GM21619 (cell line): ENCODE results near the gene INPP4A.

Source experiments
- ATAC-seq: cut with Tn5 transposase; IDR thresholded peaks from one replicate; pipeline ENCODE4 v1.9.1; 2021; ENCODE audit not compliant: unreplicated experiment

INPP4A gene

GRCh38 chr2:98509542-98510321, 65.1 kb downstream of the INPP4A start:
- no peak for ATAC-seq

DNA sequence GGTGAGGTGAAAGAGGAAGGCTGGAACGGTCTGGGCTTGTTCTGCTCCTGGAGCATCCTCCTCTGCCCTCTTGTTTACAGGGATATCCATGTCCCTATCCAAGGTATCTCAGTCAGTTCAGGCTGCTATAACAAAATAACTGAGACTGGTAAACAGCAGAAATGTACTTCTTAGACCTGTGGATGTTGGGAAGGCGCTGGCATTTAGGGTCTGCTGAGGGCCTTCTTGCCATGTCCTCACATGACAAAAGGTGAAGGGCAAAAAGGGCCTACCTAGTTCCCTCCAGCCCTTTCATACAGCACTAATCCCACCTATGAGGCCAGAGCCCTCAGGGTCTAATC, 65.6 kb downstream of the INPP4A start:
- ATAC-seq: no peak

DNA sequence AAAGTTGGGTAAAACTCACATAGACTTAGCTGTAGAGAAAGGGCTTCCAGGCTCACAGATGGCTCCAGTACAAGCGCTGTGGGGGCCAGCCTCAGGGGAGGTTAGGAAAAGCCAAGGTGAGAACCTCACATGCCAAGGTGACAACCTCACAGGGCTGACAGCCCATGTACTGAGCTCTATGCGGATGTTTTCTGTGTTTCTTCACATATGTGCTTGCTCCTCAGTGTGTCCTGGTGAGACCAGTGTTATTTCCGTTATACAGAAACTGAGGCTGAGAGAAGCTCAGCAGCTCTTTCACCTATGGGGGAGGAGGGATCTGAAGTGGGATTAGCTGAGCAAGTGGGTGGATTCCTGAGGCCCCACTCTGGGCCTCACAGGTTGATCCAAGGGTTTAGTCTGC, 67.3 kb downstream of the INPP4A start:
- ATAC-seq: no peak

GRCh38 chr2:98512699-98513098, 68.0 kb downstream of the INPP4A start:
- no peak for ATAC-seq

DNA sequence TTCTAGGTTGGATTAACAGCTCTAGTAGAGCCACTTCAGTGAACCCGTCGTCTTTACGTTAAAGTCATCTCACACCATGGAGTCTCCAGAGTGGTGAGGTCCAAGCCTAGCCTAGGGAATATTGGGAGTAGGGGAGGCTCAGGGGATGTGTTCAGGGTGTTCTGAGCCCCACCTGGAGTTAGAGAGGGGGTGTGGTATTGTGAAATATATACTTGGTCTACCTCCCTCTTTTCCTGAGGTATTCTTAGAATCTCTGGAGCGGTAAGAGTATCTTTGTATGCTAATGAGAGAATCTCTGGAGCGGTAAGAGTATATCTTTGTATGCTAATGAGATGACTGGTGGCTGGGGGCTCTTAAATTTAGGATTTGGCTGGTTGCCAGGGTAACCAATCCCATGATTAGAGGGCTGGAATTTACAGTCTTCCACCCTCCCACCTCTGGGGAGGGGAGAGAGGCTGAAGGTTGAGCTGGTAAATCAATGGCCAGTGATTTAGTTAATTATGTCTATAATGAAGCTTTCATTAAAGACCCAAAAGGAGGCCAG, 69.5 kb downstream of the INPP4A start:
- ATAC-seq: no peak

GRCh38 chr2:98514879-98515249, 70.2 kb downstream of the INPP4A start:
- peak; percentile 25 for ATAC-seq

GRCh38 chr2:98515250-98515991, 70.8 kb downstream of the INPP4A start:
- peak; percentile 61 for ATAC-seq

DNA sequence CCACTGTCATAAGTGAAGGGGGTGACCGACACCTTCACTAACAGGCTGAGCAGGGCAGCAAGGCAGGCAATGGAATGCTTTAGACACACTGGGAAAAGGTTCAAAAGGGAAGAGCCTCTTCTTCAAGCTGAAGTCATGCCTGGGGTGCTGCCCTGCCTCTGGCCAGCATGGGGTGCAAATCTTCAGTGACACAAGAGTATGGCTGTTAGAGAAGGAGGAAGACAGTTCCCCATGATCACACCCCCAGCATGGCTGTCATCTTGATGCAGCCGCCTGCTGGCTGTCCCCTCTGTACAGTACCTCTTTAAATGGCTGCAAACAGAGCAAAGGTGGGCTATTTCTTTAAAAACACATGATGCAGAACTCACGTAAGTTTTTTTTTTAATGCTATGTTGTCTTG, 71.9 kb downstream of the INPP4A start:
- ATAC-seq: no peak

DNA sequence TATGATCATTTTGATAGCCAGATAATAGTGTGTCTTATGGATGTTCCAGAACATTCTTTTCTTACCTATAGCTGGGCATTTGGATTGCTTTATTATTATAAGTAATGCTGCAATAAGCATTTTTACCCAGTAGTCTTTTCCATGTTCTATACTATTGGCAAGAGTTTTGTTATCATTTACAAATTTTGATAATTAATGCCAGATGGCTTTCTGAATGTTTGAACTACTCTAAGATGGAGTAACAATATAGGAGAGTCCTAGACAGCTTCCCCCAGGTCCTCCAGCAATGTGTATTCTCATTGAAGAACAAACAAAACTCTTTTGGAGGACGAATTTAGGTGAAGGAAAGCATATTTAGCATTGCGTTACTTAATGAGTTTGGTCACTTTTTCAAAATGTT, 73.0 kb downstream of the INPP4A start:
- no peak for ATAC-seq

DNA sequence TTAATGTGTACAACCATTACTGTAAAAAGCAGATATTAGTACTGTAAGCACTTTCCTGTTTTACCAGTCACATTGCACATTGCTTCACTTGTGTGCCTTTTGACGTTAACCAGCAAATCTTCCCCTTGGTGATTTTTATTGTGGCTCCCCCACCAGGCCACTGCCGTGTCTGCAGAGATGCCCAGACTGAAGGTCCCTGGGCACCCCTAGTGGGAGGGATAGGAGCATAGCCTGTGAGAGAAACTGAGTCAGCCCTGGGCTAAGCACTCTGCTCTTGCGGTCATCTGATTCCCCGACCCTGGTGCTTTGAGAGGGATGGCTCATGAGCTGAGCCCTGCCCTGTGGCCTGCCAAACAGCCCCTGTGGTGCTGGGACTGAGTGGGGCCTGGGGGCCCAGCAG, 73.4 kb downstream of the INPP4A start:
- no peak for ATAC-seq

- no peak for ATAC-seq
These were observed 74.5 kb downstream of the INPP4A start for GRCh38 chr2:98519156-98519555.

DNA sequence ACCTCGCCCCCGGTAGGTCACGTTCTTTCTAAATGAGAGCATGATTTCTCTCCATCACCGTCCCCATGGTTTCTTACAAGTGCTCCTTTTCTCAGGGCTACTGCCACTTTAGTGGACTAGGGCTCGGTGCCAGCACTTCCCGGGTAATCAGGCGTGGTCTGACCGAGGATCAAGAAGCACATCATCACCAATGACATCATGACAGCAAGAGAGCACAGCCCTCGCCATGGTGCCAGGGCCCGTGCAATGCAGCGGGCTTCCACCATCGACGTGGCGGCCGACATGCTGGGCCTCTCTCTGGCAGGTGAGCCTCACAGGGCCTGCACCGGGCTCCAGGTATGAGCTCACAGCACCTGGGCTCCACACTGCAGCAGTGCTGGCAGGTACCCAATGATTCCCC, 75.2 kb downstream of the INPP4A start:
- no peak for ATAC-seq

DNA sequence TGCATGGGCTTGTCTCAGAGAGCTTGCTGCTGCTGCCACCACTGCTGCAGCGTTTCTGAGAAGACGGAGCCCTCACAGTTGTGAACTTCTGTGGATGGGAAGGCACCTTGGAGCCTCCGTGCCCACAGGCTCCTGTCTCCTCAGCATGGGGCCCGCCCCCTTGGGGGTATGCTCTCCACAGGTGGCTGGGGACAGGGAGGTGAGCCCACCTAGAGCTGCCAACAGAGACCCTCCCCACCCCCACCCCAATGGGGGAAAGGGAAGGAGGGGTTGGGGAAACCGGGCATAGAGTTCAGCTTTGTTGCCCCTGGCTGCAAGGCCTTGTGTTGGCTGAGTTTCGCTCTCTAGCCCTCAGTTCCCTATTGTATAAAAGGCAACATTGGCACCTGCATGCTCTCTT, 76.1 kb downstream of the INPP4A start:
- no peak for ATAC-seq

DNA sequence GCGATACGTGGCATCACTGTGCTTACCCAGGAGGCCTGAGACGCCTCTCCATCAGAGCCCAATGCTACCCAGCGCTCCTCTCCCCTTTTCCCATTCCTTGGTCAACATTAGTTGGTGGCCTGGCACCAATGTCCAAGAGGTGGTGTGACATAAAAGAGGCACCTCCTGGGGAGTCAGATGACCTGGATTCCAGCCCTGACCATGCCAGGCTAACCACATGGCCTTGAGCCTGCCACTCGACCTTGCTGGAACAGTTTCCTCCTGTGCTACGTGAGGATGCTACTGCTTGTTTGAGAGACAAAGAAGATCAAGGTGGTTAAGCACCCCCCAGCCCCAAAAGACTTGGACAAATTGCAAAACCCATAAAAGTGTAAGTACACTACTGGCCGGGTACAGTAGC, 76.6 kb downstream of the INPP4A start:
- no peak for ATAC-seq

GRCh38 chr2:98522854-98523253, 78.2 kb downstream of the INPP4A start:
- ATAC-seq: no peak

GRCh38 chr2:98524168-98524567, 79.5 kb downstream of the INPP4A start:
- no peak for ATAC-seq

DNA sequence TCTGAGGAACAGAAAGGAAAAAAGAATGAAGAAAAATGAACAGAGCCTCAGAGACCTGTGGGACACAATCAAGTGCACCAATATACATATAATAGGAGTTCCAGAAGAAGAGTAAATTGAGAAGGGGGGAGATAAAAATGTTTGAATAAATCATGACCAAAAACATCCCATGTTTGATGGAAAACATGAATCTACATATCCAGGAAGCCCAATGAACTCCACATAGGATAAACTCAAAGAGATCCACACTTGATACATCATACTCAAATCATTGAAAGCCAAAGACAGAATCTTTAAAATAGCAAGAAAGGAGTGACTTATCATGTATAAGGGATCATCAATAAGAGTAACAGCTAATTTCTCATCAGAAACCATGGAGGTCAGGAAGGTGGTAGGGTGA, 83.7 kb downstream of the INPP4A start:
- no peak for ATAC-seq

DNA sequence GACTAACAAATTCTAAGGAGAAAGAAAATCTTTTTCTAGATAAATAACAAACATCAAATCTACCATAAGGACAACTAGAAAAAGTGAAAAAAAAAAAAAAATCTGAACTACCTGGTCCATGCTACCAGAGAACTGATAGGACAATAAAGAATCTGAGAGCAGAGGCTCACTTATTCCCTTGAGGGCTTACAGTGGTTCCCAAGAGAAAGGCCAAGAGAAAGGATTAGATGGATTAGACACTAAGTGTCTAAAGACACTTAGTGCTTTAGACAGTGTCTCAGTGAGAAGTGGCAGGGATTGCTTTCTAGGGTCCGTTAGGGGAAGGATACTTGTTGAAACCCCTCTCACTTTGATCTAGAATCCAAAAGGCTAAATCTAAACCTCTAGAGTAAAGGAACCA, 85.5 kb downstream of the INPP4A start:
- ATAC-seq: no peak

GRCh38 chr2:98532756-98533155, 88.1 kb downstream of the INPP4A start:
- no peak for ATAC-seq

GRCh38 chr2:98533547-98533946, 88.9 kb downstream of the INPP4A start:
- ATAC-seq: no peak

GRCh38 chr2:98534761-98535160, 90.1 kb downstream of the INPP4A start:
- ATAC-seq: no peak

GRCh38 chr2:98535971-98536677, 91.5 kb downstream of the INPP4A start:
- ATAC-seq: no peak
